ENCODE data around the gene MYL5.

The MYL5 gene

DNA sequence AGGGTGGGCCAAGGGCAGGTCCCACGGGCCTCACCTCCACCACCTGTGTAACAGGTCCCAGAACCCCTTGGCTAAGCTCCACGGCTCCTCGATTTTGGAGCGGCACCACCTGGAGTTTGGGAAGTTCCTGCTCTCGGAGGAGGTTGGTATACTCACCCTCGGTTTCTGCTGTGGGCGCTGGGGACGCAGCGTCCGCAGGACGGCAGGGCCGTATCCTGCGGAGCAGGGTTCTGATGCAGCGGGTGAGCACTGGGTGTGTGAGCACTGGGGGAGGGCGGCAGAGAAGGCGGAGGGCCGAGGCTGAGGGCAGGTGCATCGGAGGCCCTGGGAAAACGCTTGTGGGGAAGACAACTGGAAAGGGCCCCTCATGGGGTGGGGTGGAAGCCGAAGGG lies 11.3 kb upstream of the MYL5 start:
- H3K4me3 ChIP-seq (ENCODE audit: low read depth, low read length): peak overlapping the region; percentile 32
- DNase-seq (ENCODE audit: low read depth, low spot score): no peak
- in situ Hi-C loops (cut with HindIII; ENCODE audit: low sequenced_read_pairs): no loop called here
- TF ChIP-seq, protein P1, sequence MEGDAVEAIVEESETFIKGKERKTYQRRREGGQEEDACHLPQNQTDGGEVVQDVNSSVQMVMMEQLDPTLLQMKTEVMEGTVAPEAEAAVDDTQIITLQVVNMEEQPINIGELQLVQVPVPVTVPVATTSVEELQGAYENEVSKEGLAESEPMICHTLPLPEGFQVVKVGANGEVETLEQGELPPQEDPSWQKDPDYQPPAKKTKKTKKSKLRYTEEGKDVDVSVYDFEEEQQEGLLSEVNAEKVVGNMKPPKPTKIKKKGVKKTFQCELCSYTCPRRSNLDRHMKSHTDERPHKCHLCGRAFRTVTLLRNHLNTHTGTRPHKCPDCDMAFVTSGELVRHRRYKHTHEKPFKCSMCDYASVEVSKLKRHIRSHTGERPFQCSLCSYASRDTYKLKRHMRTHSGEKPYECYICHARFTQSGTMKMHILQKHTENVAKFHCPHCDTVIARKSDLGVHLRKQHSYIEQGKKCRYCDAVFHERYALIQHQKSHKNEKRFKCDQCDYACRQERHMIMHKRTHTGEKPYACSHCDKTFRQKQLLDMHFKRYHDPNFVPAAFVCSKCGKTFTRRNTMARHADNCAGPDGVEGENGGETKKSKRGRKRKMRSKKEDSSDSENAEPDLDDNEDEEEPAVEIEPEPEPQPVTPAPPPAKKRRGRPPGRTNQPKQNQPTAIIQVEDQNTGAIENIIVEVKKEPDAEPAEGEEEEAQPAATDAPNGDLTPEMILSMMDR (IDR thresholded peaks at IDR 0.05; ENCODE audit: low read depth, low read length): no peak

DNA sequence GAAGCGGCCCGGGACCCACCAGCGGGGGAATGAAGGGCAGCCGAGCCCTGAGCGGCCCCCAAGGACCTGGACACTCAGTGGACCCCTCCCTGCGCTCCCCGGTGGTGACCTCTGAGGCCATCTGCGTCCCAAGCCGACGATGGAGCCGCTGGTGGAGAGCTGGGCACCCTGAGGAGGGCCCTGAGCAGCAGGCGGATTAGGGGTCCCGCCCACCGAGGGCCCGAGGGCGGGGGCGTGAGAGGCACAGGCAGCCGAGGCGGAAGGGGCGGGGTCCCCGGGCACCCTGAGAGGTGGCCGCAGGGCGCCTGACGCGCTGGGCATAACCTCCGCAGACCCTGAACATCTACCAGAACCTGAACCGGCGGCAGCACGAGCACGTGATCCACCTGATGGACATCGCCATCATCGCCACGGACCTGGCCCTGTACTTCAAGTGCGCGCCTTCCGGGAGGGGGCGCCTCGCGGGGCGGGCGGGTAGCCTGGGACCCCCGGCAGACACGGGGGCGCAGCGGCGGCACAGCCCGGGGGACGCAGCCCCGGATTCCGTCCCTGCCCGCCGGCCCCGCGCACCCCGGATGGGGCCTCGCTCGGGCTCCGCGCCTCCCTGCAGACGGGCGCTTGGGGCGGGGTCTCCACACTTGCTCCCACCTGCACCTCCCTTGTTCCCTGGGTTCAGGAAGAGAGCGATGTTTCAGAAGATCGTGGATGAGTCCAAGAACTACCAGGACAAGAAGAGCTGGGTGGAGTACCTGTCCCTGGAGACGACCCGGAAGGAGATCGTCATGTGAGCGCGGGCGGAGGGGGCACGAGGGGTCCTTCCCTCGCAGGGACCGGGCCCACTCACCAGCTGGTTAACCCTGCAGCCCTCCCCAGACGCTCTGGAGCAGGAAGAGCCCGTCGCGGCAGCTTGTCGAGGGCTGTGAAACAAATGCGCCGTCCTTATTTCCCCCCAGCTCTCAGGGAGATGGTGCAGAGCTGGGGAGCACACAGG lies 10.6 kb upstream of the MYL5 start:
- peak overlapping the region; percentile 39 for H3K4me3 ChIP-seq (ENCODE audit: low read depth, low read length)

DNA sequence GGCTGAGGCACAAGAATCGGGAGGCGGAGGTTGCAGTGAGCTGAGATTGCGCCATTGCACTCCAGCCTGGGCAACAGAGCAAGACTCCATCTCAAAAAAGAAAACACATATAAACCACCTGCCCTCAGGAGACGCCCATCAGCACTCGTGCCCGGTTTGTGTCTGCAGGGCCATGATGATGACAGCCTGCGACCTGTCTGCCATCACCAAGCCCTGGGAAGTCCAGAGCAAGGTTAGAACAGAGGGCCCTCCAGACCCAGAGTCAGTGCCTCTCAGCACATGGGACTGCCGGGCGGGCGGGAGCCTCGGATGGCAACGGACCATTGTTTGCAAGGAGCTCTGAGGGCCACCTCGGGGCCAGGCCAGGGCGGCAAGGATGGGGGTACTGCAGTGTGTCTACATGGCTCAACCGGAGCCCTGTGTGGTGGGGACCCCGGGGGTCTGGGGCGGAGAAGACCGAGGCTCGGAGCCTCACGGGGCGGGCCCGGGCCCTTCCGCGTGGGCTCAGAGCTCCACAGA lies 9.6 kb upstream of the MYL5 start:
- no peak overlapping the region for H3K4me3 ChIP-seq (ENCODE audit: low read depth, low read length)
- TF ChIP-seq, protein P1 (IDR thresholded peaks at IDR 0.05; ENCODE audit: low read depth, low read length): no peak
- in situ Hi-C loops (cut with HindIII; ENCODE audit: low sequenced_read_pairs): no loop called here
- DNase-seq (ENCODE audit: low read depth, low spot score): no peak

More for the DNA sequence above, 10.6 kb upstream of the MYL5 start:
- no peak for DNase-seq (ENCODE audit: low read depth, low spot score)
- TF ChIP-seq, protein P1 (IDR thresholded peaks at IDR 0.05; ENCODE audit: low read depth, low read length): no peak
- in situ Hi-C loops (cut with HindIII; ENCODE audit: low sequenced_read_pairs): no loop called here

DNA sequence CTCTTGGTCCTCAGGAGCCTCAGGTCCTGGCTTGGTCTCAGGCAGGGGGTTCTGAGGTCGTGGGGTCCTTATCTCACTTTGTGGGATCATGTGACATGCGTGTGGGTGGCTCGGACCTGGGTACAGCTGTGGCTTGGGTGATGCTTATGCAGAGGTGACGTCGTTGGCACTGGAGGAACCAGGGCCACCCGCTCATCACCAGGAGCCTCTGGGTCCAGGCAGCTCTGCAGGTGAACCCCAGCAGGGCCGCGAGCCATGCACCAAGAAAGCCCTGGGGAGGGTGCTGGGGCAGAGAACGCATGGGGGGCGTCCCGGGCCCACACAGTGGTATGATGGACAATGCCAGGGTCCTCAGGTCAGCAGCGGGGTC lies 9.0 kb upstream of the MYL5 start:
- TF ChIP-seq, protein P1 (IDR thresholded peaks at IDR 0.05; ENCODE audit: low read depth, low read length): no peak
- in situ Hi-C loops (cut with HindIII; ENCODE audit: low sequenced_read_pairs): no loop called here
- DNase-seq (ENCODE audit: low read depth, low spot score): no peak
- H3K4me3 ChIP-seq (ENCODE audit: low read depth, low read length): no peak overlapping the region

DNA sequence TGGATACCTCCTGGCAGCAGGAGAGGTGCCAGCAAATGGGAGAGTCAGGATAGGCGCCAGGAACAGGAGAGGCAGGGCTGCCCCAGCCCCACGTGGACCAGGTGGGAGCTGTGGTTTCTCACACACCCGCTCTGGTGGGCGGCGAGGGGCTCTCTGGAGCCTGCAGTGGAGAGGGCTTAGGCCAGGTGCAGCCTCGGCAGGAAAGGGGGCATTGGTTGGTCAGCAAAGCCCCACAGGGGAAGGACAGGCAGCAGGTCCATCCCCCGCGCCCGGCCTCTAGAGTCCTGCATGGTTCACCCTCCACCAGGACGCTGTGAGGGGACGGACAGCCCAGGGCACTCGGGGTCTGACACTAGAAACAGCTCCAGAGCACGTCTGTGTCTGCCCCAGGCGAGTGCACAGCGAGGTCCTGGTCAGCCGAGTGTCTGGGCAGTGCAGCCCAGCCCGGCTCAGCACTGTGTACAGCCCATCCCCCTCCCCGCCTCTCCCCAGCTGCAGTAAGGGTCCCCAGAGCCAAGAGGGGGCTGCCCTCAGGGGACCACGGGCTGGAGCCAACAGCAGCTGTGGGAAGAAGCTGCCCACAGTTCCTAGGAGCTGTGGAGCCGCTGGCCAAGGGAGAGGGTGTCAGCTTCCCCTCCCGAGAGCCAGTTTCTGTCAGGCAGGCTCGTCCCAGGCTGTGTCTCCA lies 8.4 kb upstream of the MYL5 start:
- TF ChIP-seq, protein P1 (IDR thresholded peaks at IDR 0.05; ENCODE audit: low read depth, low read length): no peak
- in situ Hi-C loops (cut with HindIII; ENCODE audit: low sequenced_read_pairs): no loop called here
- DNase-seq (ENCODE audit: low read depth, low spot score): no peak
- no peak overlapping the region for H3K4me3 ChIP-seq (ENCODE audit: low read depth, low read length)

DNA sequence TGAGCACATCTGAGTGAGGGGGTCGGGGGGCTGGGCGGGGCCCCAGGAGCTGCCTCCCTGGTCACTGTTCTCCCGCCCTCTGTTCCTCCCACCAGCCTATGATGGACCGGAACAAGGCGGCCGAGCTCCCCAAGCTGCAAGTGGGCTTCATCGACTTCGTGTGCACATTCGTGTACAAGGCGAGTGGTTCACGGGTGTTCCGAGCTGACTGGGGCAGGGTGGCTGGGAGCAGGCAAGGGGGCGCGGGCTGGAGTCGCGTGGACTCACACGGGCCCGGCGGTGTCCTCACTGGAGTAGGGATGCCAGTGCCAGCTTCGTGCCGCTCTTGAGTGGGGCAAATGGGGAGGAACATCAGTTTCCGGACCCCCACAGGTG lies 7.9 kb upstream of the MYL5 start:
- no peak overlapping the region for H3K4me3 ChIP-seq (ENCODE audit: low read depth, low read length)
- in situ Hi-C loops (cut with HindIII; ENCODE audit: low sequenced_read_pairs): no loop called here
- DNase-seq (ENCODE audit: low read depth, low spot score): no peak
- TF ChIP-seq, protein P1 (IDR thresholded peaks at IDR 0.05; ENCODE audit: low read depth, low read length): no peak
